Activated T-helper 1 cell treated with anti-CD3 and anti-CD28 coated beads, Interleukin-12 subunit alpha, Interleukin-12 subunit beta, Interleukin-2, Interleukin-4 antibody, amounts not matched to agents 30 ng/mL and 10 ng/mL and 1 ng/mL, durations not matched to agents 14 hours and 24 hours and 36 hours (primary cell): Measurements from ENCODE around the gene ABI3BP. TPM values are rescaled to one million over a fixed set of nuclear protein-coding genes. Genes with fewer than 3 reads are reported as not detected.

Experiments
- DNase-seq: peaks from one replicate; pipeline ENCODE4 v3.0.0; 2021; ENCODE audit warnings: low spot score
- H3K27ac Mint-ChIP-seq: one replicate; pipeline ENCODE4 v1.8.0; 2021; ENCODE audit warnings: mild to moderate bottlenecking, mixed read lengths
- H3K27me3 Mint-ChIP-seq: one replicate; pipeline ENCODE4 v1.8.0; 2022; ENCODE audit warnings: mild to moderate bottlenecking, moderate library complexity, mixed read lengths; ENCODE audit not compliant: insufficient read depth
- H3K36me3 Mint-ChIP-seq: one replicate; pipeline ENCODE4 v1.8.0; 2021; ENCODE audit warnings: low read depth, mixed read lengths
- H3K4me1 Mint-ChIP-seq: one replicate; pipeline ENCODE4 v1.8.0; 2021; ENCODE audit warnings: low read depth, mixed read lengths
- H3K4me3 Mint-ChIP-seq: one replicate; pipeline ENCODE4 v1.8.0; 2021; ENCODE audit warnings: mild to moderate bottlenecking, moderate library complexity, mixed read lengths
- H3K9me3 Mint-ChIP-seq: one replicate; pipeline ENCODE4 v1.8.0; 2021; ENCODE audit warnings: mixed read lengths
- intact Hi-C: fragments of 100-400 bp; cut with micrococcal nuclease; formaldehyde crosslinking; loops from one replicate; pipeline ENCODE4 v1.15.1; 2024
- total RNA-seq: library from RNA; stranded (reverse); gene quantifications from 2 replicates; pipeline ENCODE4 v1.2.3, GENCODE V29; 2022

ABI3BP gene
- total RNA-seq, 1 donor from 2014 or later: not detected

GRCh38 chr3:100708644-100708988, 284.6 kb downstream of the ABI3BP start:
- Mint-ChIP-seq H3K4me3 (peak overlapping the region; percentile 84), H3K27ac (peak overlapping the region; percentile 90), H3K27me3 (no peaks in the 10 kb centered on the region), H3K36me3 (peaks cover 28% of the 10 kb centered on the region), H3K4me1 (peaks cover 33% of the 10 kb centered on the region), H3K9me3 (peaks cover 11% of the 10 kb centered on the region)
- no peak for DNase-seq
- intact Hi-C loops: no loop called here

- intact Hi-C loops: no loop called here
- H3K36me3 Mint-ChIP-seq: peaks cover 12% of the 10 kb centered on the region
- H3K4me3 Mint-ChIP-seq: no peak overlapping the region
- no peaks in the 10 kb centered on the region for H3K27me3 Mint-ChIP-seq
- H3K27ac Mint-ChIP-seq: no peak overlapping the region
- no peak for DNase-seq
- H3K4me1 Mint-ChIP-seq: peaks cover 16% of the 10 kb centered on the region
- peaks cover 11% of the 10 kb centered on the region for H3K9me3 Mint-ChIP-seq
Measured at GRCh38 chr3:100706365-100706764, 286.9 kb downstream of the ABI3BP start.

- H3K36me3 Mint-ChIP-seq: peaks cover 3% of the 10 kb centered on the region
- H3K4me3 Mint-ChIP-seq: no peak overlapping the region
- DNase-seq: no peak
- peaks cover 9% of the 10 kb centered on the region for H3K27me3 Mint-ChIP-seq
- no peak overlapping the region for H3K27ac Mint-ChIP-seq
- H3K9me3 Mint-ChIP-seq: peaks cover 5% of the 10 kb centered on the region
- peaks cover 5% of the 10 kb centered on the region for H3K4me1 Mint-ChIP-seq
- intact Hi-C loops: no loop called here
Measured at GRCh38 chr3:100703865-100704264, 289.4 kb downstream of the ABI3BP start.

- Mint-ChIP-seq H3K27me3 (peaks cover 16% of the 10 kb centered on the region), H3K9me3 (no peaks in the 10 kb centered on the region), H3K36me3 (no peaks in the 10 kb centered on the region), H3K27ac (no peak overlapping the region), H3K4me1 (no peaks in the 10 kb centered on the region), H3K4me3 (no peak overlapping the region)
- intact Hi-C loops: no loop called here
- DNase-seq: no peak
Measured at GRCh38 chr3:100702980-100703345, 290.3 kb downstream of the ABI3BP start.

GRCh38 chr3:100702082-100702979, 290.9 kb downstream of the ABI3BP start:
- Mint-ChIP-seq H3K36me3 (no peaks in the 10 kb centered on the region), H3K27ac (no peak overlapping the region), H3K9me3 (no peaks in the 10 kb centered on the region), H3K4me3 (no peak overlapping the region), H3K4me1 (no peaks in the 10 kb centered on the region), H3K27me3 (peaks cover 17% of the 10 kb centered on the region)
- intact Hi-C loops: no loop called here
- DNase-seq: no peak

GRCh38 chr3:100700708-100701107, 292.5 kb downstream of the ABI3BP start:
- intact Hi-C loops: no loop called here
- Mint-ChIP-seq H3K27ac (no peak overlapping the region), H3K36me3 (no peaks in the 10 kb centered on the region), H3K4me1 (no peaks in the 10 kb centered on the region), H3K4me3 (no peak overlapping the region), H3K27me3 (peaks cover 26% of the 10 kb centered on the region), H3K9me3 (no peaks in the 10 kb centered on the region)
- DNase-seq: no peak
